ENCODE measurements around the gene NDUFB6. TPM values are rescaled to one million over a fixed set of nuclear protein-coding genes. Genes with fewer than 3 reads are reported as not detected.

The NDUFB6 gene
- total RNA-seq, 4 donors from 2014 or later, result 33.7 to 83.7 (median 48.3) TPM

- DNase-seq, result no peak
- intact Hi-C loops (cut with DNase I), result no loop called here
- Histone ChIP-seq H3K4me1 (peaks cover 0 to 4% (median 4%) of the 10 kb centered on the region in 3 donors), H3K4me3 (no peak overlapping the region), H3K9me3 (no peaks in the 10 kb centered on the region), H3K27me3 (no peaks in the 10 kb centered on the region), H3K36me3 (no peaks in the 10 kb centered on the region), H3K27ac (no peak overlapping the region)
- TF ChIP-seq CTCF (IDR thresholded peaks at IDR 0.05), result no peak
- TF ChIP-seq POLR2A (IDR thresholded peaks at IDR 0.05), result no peak
- 96 to 100% methylated on average over 1 of the region's 1 CpG for WGBS, 2 donors
These were observed 54.7 kb downstream of the NDUFB6 start for GRCh38 chr9:32518276-32518675.

DNA sequence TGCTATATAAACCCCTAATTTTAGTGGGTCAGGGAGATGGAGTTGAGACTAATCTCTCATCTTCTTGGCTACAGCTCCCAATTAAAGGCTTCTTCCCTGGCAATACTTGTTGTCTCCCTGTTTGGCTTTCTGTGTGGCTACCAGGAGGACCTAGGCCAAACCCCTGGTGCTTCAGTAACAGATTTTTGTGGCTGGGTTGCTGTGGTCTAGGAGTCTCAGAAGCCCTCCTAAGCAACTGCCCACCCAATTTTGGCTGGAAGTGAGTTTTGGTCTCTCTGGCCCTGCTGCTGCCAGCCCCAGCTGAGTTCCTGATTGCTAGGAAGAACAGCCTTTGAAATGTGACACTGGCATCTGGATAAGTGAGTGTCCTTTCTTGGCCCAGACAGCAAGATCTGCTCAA is 56.7 kb downstream of the NDUFB6 start:
- intact Hi-C loops (cut with DNase I), result no loop called here
- Histone ChIP-seq H3K9me3 (no peaks in the 10 kb centered on the region), H3K36me3 (no peaks in the 10 kb centered on the region), H3K27ac (peak overlapping the region in 1 of 4 donors; percentile 14), H3K4me3 (no peak overlapping the region), H3K4me1 (peaks cover 0 to 4% (median 4%) of the 10 kb centered on the region in 3 donors), H3K27me3 (no peaks in the 10 kb centered on the region)
- TF ChIP-seq CTCF (IDR thresholded peaks at IDR 0.05) (no peak), POLR2A (IDR thresholded peaks at IDR 0.05) (no peak)
- no peak for DNase-seq

DNA sequence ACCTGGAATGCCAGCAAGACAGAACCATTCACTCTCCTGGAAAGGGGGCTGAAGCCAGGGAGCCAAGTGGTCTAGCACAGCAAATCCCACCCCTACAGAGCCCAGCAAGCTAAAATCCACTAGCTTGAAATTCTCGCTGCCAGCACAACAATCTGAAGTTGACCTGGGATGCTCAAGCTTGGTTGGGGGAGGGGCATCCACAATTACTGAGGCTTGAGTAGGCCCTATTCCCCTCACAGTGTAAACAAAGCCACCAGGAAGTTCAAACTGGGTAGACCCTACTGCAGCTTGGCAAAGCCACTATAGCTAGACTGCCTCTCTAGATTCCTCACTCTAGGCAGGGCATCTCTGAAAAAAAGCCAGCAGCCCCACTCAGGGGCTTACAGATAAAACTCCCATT is 64.2 kb downstream of the NDUFB6 start:
- Histone ChIP-seq H3K27ac (no peak overlapping the region), H3K4me1 (peaks cover 0 to 25% (median 0%) of the 10 kb centered on the region in 3 donors), H3K9me3 (no peaks in the 10 kb centered on the region), H3K36me3 (no peaks in the 10 kb centered on the region), H3K27me3 (no peaks in the 10 kb centered on the region), H3K4me3 (no peak overlapping the region)
- intact Hi-C loops (cut with DNase I), result no loop called here
- WGBS, 2 donors, result no CpG with 5 or more reads among the region's 1 CpG
- TF ChIP-seq POLR2A (IDR thresholded peaks at IDR 0.05), result no peak
- no peak for TF ChIP-seq CTCF (IDR thresholded peaks at IDR 0.05)
- DNase-seq, result no peak

- intact Hi-C loops (cut with DNase I), result no loop called here
- WGBS, 2 donors, result 72 to 91% methylated on average over 3 of the region's 3 CpGs
- TF ChIP-seq POLR2A (IDR thresholded peaks at IDR 0.05) (no peak), CTCF (IDR thresholded peaks at IDR 0.05) (no peak)
These were observed 70.0 kb downstream of the NDUFB6 start for GRCh38 chr9:32503008-32503407.

More at GRCh38 chr9:32503008-32503407, 70.0 kb downstream of the NDUFB6 start:
- peaks cover 0 to 25% (median 0%) of the 10 kb centered on the region in 3 donors for H3K36me3 ChIP-seq
- no peaks in the 10 kb centered on the region for H3K27me3 ChIP-seq
- peaks cover 0 to 6% (median 0%) of the 10 kb centered on the region in 3 donors for H3K9me3 ChIP-seq
- H3K27ac ChIP-seq, result peak overlapping the region; percentile 22 to 60 (median 32)
- peaks cover 0 to 19% (median 0%) of the 10 kb centered on the region in 3 donors for H3K4me1 ChIP-seq
- no peak for DNase-seq
- H3K4me3 ChIP-seq, result no peak overlapping the region

Other genes with a start within 250 kb of the NDUFB6 start
- gene ACO1, start 188.5 kb downstream of the NDUFB6 start, total RNA-seq, result 10 to 100 TPM; 10.7 to 25.7 (median 21.5) TPM
- gene RIGI, start 47.0 kb downstream of the NDUFB6 start, total RNA-seq, result 10 to 100 TPM in 1 of 4 donors, 1 to 10 TPM in 3; 6.5 to 10.4 (median 8.4) TPM
- 1 to 10 TPM; 1.1 to 5.3 (median 2.0) TPM for gene SMIM27, start 20.8 kb downstream of the NDUFB6 start, total RNA-seq
- 10 to 100 TPM; 12.2 to 19.8 (median 16.0) TPM for gene TOPORS, start 20.6 kb downstream of the NDUFB6 start, total RNA-seq
- gene TAF1L, start 62.5 kb upstream of the NDUFB6 start, total RNA-seq, result not detected
- gene TMEM215, start 210.4 kb upstream of the NDUFB6 start, total RNA-seq, result not detected